Measurements from ENCODE around the gene TMPRSS3. TPM values are rescaled to one million over a fixed set of nuclear protein-coding genes. Genes with fewer than 3 reads are reported as not detected.

Gene TMPRSS3
- total and polyA plus RNA-seq, 8 donors = 0.43 to 4.8 (median 0.81) TPM

- no peak for ATAC-seq
- no peaks in the 10 kb centered on the region for H3K4me1 ChIP-seq
- peaks cover 0 to 2% of the 10 kb centered on the region in 2 donors for H3K27me3 ChIP-seq
- H3K9me3 ChIP-seq = peaks cover 0 to 16% of the 10 kb centered on the region in 2 donors
- DNase-seq = no peak
- no peak overlapping the region for H3K27ac ChIP-seq
- no peaks in the 10 kb centered on the region for H3K36me3 ChIP-seq
- intact Hi-C loops (cut with DNase I) = no loop called here
- TF ChIP-seq CTCF (IDR thresholded peaks at IDR 0.05) = no peak
- no peak overlapping the region for H3K4me3 ChIP-seq
Measured at GRCh38 chr21:42352441-42353095, 43.3 kb downstream of the TMPRSS3 start.

- intact Hi-C loops (cut with DNase I) = no loop called here
- H3K4me3 ChIP-seq = no peak overlapping the region
- H3K36me3 ChIP-seq = no peaks in the 10 kb centered on the region
- H3K27ac ChIP-seq = no peak overlapping the region
- DNase-seq (no peak), ATAC-seq (no peak)
- no peaks in the 10 kb centered on the region for H3K4me1 ChIP-seq
- H3K27me3 ChIP-seq = peaks cover 0 to 7% of the 10 kb centered on the region in 2 donors
- H3K9me3 ChIP-seq = peaks cover 0 to 15% of the 10 kb centered on the region in 2 donors
- TF ChIP-seq CTCF (IDR thresholded peaks at IDR 0.05) = no peak
Measured at GRCh38 chr21:42351626-42352440, 44.0 kb downstream of the TMPRSS3 start.

- Histone ChIP-seq H3K4me1 (no peaks in the 10 kb centered on the region), H3K27me3 (peaks cover 0 to 7% of the 10 kb centered on the region in 2 donors), H3K36me3 (no peaks in the 10 kb centered on the region), H3K4me3 (no peak within 1 kb of the TSS), H3K9me3 (peaks cover 0 to 13% of the 10 kb centered on the region in 2 donors), H3K27ac (no peak within 1 kb of the TSS)
- no peak for DNase-seq
- no peak for TF ChIP-seq CTCF (IDR thresholded peaks at IDR 0.05)
- intact Hi-C loops (cut with DNase I) = no loop called here
- no peak for ATAC-seq
Measured at GRCh38 chr21:42350927-42351426, 44.9 kb downstream of the TMPRSS3 start, which contains the start of gene TFF2. TFF2 (minus strand) TSS chr21:42350994; CDS start chr21:42350957, 37 bp downstream.

- peaks cover 0 to 7% of the 10 kb centered on the region in 2 donors for H3K27me3 ChIP-seq
- no peak overlapping the region for H3K4me3 ChIP-seq
- intact Hi-C loops (cut with DNase I) = no loop called here
- H3K9me3 ChIP-seq = peaks cover 0 to 12% of the 10 kb centered on the region in 2 donors
- no peak for TF ChIP-seq CTCF (IDR thresholded peaks at IDR 0.05)
- ATAC-seq = no peak
- no peak for DNase-seq
- no peaks in the 10 kb centered on the region for H3K4me1 ChIP-seq
- no peaks in the 10 kb centered on the region for H3K36me3 ChIP-seq
- no peak overlapping the region for H3K27ac ChIP-seq
Measured at GRCh38 chr21:42350318-42350910, 45.4 kb downstream of the TMPRSS3 start.

Measured in left lung (tissue), 10 donors.